Measurements from ENCODE around the gene PATE4.
A peak's percentile ranks its signal among the peaks of the same experiment; 100 is the strongest.

The PATE4 gene

GRCh38 chr11:125869521-125869920 is 36.4 kb downstream of the PATE4 start:
- H3K4me1 ChIP-seq (ENCODE audit: low read depth, poor library complexity, severe bottlenecking): no peaks in the 10 kb centered on the region
- no peak overlapping the region for H2AFZ ChIP-seq (ENCODE audit: low read depth)
- no peaks in the 10 kb centered on the region for H3K79me2 ChIP-seq (ENCODE audit: insufficient read depth, low read depth)
- H3K9ac ChIP-seq: no peak overlapping the region
- H3K27ac ChIP-seq: no peak overlapping the region
- TF ChIP-seq, protein P1, sequence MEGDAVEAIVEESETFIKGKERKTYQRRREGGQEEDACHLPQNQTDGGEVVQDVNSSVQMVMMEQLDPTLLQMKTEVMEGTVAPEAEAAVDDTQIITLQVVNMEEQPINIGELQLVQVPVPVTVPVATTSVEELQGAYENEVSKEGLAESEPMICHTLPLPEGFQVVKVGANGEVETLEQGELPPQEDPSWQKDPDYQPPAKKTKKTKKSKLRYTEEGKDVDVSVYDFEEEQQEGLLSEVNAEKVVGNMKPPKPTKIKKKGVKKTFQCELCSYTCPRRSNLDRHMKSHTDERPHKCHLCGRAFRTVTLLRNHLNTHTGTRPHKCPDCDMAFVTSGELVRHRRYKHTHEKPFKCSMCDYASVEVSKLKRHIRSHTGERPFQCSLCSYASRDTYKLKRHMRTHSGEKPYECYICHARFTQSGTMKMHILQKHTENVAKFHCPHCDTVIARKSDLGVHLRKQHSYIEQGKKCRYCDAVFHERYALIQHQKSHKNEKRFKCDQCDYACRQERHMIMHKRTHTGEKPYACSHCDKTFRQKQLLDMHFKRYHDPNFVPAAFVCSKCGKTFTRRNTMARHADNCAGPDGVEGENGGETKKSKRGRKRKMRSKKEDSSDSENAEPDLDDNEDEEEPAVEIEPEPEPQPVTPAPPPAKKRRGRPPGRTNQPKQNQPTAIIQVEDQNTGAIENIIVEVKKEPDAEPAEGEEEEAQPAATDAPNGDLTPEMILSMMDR (conservative IDR thresholded peaks at IDR 0.05; ENCODE audit: low read depth, low read length): no peak
- H3K4me2 ChIP-seq: no peak overlapping the region
- H3K36me3 ChIP-seq (ENCODE audit: insufficient read depth): no peaks in the 10 kb centered on the region
- no peaks in the 10 kb centered on the region for H4K20me1 ChIP-seq (ENCODE audit: insufficient read depth)
- no peak overlapping the region for H3K4me3 ChIP-seq (IDR thresholded peaks at IDR 0.05; ENCODE audit: insufficient read depth, low read depth, low read length)
- no peaks in the 10 kb centered on the region for H3K27me3 ChIP-seq (ENCODE audit: insufficient read depth, low read depth)

DNA sequence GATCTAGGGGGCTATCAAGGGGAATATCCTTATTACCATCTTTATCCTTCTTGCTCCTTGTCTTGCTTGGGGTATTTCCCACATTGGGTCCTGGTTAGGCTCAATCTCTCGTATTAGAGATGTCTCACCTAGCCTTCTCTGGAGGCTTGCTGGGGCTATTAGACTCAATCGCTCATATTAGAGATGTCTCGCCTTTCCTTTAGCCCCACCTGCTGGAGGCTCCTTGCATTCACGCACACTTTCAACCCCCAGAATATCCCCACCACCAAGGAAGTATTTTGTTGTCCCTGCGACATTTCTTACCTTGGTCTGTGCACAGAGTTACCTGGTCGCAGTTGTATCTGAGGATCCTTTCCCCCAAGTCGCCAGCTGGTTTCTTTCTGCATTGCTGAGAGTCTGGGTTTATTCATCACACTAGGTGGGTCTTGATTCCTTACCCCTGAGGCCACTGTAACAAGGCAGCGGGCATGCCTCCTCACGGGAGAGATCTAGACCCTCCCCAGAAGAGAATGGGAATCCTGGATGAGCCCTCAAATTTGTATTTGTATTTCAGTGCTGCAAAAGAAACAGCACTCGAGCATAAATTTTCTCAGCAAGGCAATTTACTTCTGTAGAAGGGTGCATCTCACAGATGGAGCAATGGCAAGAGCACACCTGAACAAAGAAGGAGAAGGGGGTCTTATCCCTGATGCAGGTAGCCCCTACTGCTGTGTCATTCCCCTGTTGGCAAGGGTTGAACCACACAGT is 38.4 kb downstream of the PATE4 start:
- H3K4me1 ChIP-seq (ENCODE audit: low read depth, poor library complexity, severe bottlenecking): no peaks in the 10 kb centered on the region
- no peak overlapping the region for H3K4me3 ChIP-seq (IDR thresholded peaks at IDR 0.05; ENCODE audit: insufficient read depth, low read depth, low read length)
- no peaks in the 10 kb centered on the region for H4K20me1 ChIP-seq (ENCODE audit: insufficient read depth)
- no peak overlapping the region for H3K9ac ChIP-seq
- H3K27ac ChIP-seq: no peak overlapping the region
- TF ChIP-seq, protein P1 (conservative IDR thresholded peaks at IDR 0.05; ENCODE audit: low read depth, low read length): peak; percentile 46; the same call in 1 of the 2 replicates
- no peaks in the 10 kb centered on the region for H3K27me3 ChIP-seq (ENCODE audit: insufficient read depth, low read depth)
- H3K79me2 ChIP-seq (ENCODE audit: insufficient read depth, low read depth): no peaks in the 10 kb centered on the region
- H3K36me3 ChIP-seq (ENCODE audit: insufficient read depth): no peaks in the 10 kb centered on the region
- H2AFZ ChIP-seq (ENCODE audit: low read depth): no peak overlapping the region
- H3K4me2 ChIP-seq: no peak overlapping the region

DNA sequence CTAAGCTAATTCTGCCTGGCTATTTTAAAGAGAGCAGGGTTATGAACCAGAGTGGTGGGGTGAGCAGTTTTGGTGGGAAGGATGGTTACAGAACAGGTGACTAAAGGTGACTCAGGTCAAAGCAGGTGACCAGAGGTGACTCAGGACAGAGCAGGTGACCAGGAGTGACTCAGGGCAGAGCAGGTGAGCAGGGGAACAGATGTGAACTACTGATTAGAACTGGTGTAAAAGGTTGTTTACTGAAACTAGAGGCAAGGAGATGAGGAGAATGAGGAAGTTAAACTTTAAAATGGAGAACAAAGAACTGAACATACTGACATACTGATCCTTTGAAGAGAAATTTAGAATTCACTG is 39.0 kb downstream of the PATE4 start:
- no peak overlapping the region for H3K27ac ChIP-seq
- H4K20me1 ChIP-seq (ENCODE audit: insufficient read depth): no peaks in the 10 kb centered on the region
- no peak overlapping the region for H3K4me3 ChIP-seq (IDR thresholded peaks at IDR 0.05; ENCODE audit: insufficient read depth, low read depth, low read length)
- no peak overlapping the region for H2AFZ ChIP-seq (ENCODE audit: low read depth)
- H3K36me3 ChIP-seq (ENCODE audit: insufficient read depth): no peaks in the 10 kb centered on the region
- no peak overlapping the region for H3K4me2 ChIP-seq
- no peaks in the 10 kb centered on the region for H3K27me3 ChIP-seq (ENCODE audit: insufficient read depth, low read depth)
- no peaks in the 10 kb centered on the region for H3K79me2 ChIP-seq (ENCODE audit: insufficient read depth, low read depth)
- TF ChIP-seq, protein P1 (conservative IDR thresholded peaks at IDR 0.05; ENCODE audit: low read depth, low read length): no peak
- H3K9ac ChIP-seq: no peak overlapping the region
- no peaks in the 10 kb centered on the region for H3K4me1 ChIP-seq (ENCODE audit: low read depth, poor library complexity, severe bottlenecking)

DNA sequence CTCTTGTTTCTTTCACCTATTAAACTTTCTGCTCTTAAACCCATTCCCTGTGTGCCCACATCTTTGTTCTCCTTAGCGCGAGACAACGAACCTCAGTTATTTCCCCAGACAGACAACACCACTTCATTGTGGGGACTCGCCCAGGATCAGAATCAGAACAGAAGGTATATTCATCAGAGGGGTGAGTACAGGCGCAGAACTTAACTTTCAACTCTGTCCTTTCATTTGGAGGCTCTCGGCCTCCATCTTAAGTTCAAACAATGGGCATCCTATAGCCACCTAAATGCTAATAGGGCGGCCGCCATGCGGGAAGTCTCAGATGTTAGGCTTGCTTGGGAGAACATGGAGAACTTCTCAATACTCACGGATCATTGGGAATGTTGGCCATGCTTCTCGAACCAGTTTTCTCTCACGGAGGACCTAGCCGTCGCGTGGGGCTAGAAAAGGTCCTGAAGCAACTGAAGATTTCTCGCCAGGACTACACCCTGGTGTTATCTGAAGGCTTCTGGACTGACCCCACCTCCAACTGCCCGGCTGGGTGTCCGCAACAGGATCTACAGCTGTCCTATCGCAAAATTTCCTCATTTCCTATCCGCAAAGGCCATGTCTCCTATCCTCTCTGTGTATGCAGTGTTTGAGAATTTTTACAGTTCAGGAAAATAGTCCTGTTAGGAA is 40.9 kb downstream of the PATE4 start:
- Histone ChIP-seq H3K9ac (no peak overlapping the region), H3K4me3 (IDR thresholded peaks at IDR 0.05; ENCODE audit: insufficient read depth, low read depth, low read length) (no peak overlapping the region), H3K27ac (no peak overlapping the region), H3K36me3 (ENCODE audit: insufficient read depth) (no peaks in the 10 kb centered on the region), H3K4me2 (no peak overlapping the region), H3K27me3 (ENCODE audit: insufficient read depth, low read depth) (no peaks in the 10 kb centered on the region), H2AFZ (ENCODE audit: low read depth) (no peak overlapping the region), H4K20me1 (ENCODE audit: insufficient read depth) (no peaks in the 10 kb centered on the region), H3K4me1 (ENCODE audit: low read depth, poor library complexity, severe bottlenecking) (no peaks in the 10 kb centered on the region), H3K79me2 (ENCODE audit: insufficient read depth, low read depth) (no peaks in the 10 kb centered on the region)
- TF ChIP-seq, protein P1 (conservative IDR thresholded peaks at IDR 0.05; ENCODE audit: low read depth, low read length): no peak
